GM13976 (cell line): ENCODE measurements around the gene HPGDS.
"Not testable (repeated sequence)": the region's sequence is repeated elsewhere in the genome, so short reads cannot be mapped to it uniquely, and the experiment has no call there.

Source experiments
- DNase-seq: peaks from one replicate; pipeline ENCODE4 v3.0.0; 2012; ENCODE audit warnings: low spot score
- in situ Hi-C: fragments of 300-500 bp; cut with MboI; formaldehyde crosslinking; loops from one replicate; pipeline ENCODE4 v1.12.0; 2022; ENCODE audit warnings: low sequenced_read_pairs, mixed read lengths, inconsistent platforms; ENCODE audit not compliant: unreplicated experiment
- TF ChIP-seq, protein P1 (sequence below): IDR thresholded peaks from 2 replicates; pipeline ENCODE4 v1.5.1; 2012; ENCODE audit warnings: borderline replicate concordance, mild to moderate bottlenecking; ENCODE audit not compliant: insufficient read depth; ENCODE audit errors: extremely low read depth, missing control alignments, control extremely low read depth

HPGDS gene

DNA sequence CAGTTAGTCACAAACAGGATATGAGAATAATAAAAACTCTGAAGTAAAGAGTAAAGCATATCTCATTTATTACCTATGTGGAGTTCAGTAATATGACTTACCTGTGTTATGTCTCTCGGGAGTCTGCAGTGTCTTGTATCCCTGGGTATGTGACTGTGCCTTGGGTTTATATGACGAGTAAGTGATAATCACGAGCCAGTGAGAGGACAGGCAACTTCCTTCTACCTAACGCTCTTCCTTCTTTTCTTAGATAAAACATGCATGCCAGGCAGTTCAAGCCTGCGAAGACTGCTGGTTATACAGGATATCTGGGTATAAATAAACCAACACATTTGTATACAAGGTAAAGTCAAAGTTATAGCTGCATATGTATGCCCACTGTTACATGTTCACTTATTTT, at the start of gene HPGDS:
HPGDS (minus strand) TSS at position 143 of the 400 bp plus-strand sequence. CDS start 8,207 bp downstream, outside the sequence.
- no peak for DNase-seq
- TF ChIP-seq, protein P1, sequence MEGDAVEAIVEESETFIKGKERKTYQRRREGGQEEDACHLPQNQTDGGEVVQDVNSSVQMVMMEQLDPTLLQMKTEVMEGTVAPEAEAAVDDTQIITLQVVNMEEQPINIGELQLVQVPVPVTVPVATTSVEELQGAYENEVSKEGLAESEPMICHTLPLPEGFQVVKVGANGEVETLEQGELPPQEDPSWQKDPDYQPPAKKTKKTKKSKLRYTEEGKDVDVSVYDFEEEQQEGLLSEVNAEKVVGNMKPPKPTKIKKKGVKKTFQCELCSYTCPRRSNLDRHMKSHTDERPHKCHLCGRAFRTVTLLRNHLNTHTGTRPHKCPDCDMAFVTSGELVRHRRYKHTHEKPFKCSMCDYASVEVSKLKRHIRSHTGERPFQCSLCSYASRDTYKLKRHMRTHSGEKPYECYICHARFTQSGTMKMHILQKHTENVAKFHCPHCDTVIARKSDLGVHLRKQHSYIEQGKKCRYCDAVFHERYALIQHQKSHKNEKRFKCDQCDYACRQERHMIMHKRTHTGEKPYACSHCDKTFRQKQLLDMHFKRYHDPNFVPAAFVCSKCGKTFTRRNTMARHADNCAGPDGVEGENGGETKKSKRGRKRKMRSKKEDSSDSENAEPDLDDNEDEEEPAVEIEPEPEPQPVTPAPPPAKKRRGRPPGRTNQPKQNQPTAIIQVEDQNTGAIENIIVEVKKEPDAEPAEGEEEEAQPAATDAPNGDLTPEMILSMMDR: no peak
- in situ Hi-C loops: no loop called here

DNA sequence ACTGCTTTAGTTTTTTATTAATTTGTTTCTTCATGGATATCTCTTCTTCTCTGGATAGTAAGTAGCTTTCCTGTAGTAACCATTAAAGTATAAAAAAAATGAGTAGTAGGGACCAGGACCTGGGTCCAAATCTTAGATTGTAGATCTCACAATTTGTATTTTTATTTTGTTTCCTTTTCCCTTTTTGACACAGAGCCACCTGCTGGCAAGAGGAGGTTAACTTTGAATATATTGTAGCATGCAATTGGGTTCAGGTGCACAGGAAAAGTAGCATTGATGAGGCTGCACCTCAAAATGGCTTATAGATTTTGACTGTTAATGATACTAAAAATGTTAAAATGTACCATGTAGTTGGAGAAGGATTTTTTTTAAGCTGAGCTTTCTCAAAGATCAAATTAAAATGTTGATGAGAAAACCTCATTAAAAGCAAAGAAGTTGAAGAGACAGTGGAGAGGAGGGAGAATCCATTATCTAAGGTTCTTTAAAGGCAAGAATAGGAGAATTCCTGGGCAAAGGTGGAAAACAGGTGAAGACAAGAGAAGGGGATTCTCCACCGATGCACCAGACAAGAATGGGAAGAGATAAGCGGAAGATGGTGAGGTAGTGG, 48.3 kb upstream of the HPGDS start:
- in situ Hi-C loops: loop anchor here (10.0 kb wide), 1 partner anchor 86 kb away; no protein-coding TSS in a partner anchor
- peak; percentile 24 for DNase-seq
- TF ChIP-seq, protein P1: peak; percentile 34

DNA sequence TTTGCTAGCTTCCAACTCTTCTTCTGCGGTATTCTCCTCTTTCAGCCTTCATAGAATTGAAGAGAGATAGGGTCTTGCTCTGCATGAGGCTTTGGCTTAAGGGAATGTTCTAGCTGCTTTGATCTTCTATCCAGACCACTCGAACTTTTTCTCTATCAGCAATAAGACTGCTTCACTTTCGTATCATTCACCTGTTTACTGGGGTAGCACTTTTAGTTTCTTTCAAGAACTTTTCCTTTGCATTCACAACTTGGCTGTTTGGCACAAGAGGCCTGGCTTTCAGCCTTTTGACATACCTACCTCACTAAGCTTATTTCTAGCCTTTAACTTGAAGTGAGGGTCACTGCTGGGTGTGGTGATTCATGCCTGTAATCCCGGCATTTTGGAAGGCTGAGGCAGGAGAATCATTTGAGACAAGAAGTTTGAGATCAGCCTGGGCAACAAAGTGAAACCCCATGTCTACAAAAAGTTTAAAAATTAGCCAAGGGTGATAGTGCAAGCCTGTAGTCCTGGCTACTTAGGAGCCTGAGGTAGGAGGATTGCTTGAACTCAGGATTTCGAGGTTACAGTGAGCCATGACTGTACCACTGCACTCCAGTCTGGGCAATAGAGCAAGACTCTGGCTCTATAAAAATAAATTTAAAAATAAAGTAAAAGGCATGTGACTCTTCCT, 47.1 kb upstream of the HPGDS start:
- DNase-seq: no peak
- in situ Hi-C loops: loop anchor here (10.0 kb wide), 1 partner anchor 85 kb away; no protein-coding TSS in a partner anchor

DNA sequence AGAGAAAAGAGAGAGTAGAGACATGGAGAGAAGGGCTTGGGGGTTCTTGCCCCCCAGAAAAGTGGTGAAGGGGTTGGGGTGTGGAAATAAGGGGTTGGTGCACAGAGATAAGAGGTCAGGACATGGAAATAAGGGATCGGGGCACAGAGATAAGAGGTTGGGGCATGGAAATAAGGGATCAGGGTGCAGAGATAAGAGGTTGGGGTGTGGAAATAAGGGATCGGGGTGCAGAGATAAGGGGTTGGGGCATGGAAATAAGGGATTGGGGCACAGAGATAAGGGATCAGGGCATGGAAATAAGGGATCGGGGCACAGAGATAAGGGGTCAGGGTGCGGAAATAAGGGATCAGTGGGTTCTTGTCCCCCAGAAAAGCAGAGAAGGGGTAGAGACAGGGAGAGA, 45.3 kb upstream of the HPGDS start:
- in situ Hi-C loops, DNase-seq: not testable (repeated sequence)

More for the DNA sequence above, 47.1 kb upstream of the HPGDS start:
- TF ChIP-seq, protein P1: no peak

DNA sequence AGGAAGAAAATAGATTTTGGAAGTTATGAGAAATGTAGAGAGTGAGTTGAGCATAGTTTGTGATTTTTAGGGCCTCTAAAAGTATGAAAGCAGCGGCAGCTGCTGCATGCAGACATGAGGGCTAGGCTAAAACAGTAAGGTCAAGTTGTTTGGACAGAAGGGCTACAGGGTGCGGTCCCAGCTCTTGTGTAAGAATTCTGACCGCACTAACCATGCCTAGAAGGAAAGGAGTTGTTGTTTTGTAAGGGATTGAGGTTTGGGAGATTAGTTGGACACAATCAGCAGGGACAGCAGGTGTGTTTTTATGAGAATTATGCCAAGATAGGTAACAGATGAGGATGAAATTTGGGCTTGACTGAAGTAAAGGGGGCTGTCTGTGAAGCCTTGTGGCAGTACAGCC, 42.8 kb upstream of the HPGDS start:
- DNase-seq, in situ Hi-C loops: not testable (repeated sequence)

DNA sequence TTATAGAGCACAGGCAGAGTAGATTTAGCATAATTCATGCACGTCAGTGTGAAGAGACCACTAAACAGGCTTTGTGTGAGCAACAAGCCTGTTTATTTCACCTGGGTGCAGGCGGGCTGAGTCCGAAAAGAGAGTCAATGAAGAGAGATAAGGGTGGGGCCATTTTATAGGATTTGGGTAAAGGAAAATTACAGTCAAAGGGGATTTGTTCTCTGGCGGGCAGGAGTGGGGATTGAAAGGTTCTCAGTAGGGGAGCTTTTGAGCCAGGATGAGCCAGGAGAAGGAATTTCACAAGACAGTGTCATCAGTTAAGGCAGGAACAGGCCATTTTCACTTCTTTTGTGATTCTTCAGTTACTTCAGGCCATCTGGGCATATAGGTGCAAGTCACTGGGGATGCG, 40.3 kb upstream of the HPGDS start:
- DNase-seq, in situ Hi-C loops: not testable (repeated sequence)

DNA sequence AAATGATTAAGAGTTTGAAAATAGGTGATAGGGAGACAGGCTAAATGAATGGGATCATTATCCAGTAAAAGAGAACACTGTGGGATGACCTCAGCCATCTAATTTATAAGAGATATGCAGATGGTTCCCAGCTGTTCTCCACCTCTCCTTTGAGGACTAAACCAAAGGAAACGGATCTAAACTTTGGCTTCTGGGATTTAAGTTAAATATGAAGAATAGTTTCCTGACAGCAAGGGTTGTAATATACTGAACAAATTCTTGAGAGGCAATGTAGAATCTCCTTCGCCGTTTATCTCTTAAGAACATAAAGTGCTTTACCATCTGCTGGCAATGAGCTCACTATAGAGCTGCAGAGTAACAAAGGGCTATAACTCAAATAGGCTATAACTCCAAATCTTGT, 35.4 kb upstream of the HPGDS start:
- in situ Hi-C loops: no loop called here
- TF ChIP-seq, protein P1: no peak
- DNase-seq: no peak

DNA sequence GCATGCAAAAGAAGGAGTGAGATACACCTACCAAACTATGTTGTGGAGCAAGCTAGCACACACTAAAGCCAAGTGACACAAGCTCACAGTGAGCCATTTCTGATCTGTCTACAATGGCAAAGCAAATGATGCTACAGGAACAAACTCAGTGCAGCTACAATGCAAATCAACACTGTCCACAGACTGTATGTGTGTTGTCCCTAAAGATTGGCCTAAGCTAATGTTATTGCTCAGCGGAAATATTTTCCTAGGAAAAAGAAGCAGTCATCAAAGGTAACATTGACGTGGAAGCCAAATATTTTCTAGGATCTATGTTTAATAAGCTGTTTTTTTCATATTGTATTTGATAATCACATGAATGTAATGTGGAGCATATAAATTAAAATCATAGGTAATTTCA, 34.7 kb upstream of the HPGDS start:
- in situ Hi-C loops: no loop called here
- TF ChIP-seq, protein P1: no peak
- no peak for DNase-seq
